Fibroblast of mammary gland (primary cell): ENCODE measurements around the gene PEX14.

ENCODE experiments used
- DNase-seq: peaks from one replicate; pipeline ENCODE4 v3.0.0-alpha.2; 2010; ENCODE audit warnings: low read depth
- H3K4me3 ChIP-seq: 2 replicates; pipeline ENCODE4 v1.5.1; 2011; ENCODE audit warnings: low read depth, mild to moderate bottlenecking, low read length, moderate library complexity; ENCODE audit not compliant: control insufficient read depth
- CTCF ChIP-seq: conservative IDR thresholded peaks from 2 replicates; pipeline ENCODE4 v1.5.1; 2011; ENCODE audit warnings: low read depth, low read length, inconsistent platforms; ENCODE audit not compliant: control insufficient read depth, insufficient read depth

PEX14 gene

GRCh38 chr1:10431070-10431730 lies 43.5 kb upstream of the PEX14 start:
- peak overlapping the region; percentile 89 for H3K4me3 ChIP-seq
- TF ChIP-seq CTCF: no peak
- peak; percentile 35 for DNase-seq

GRCh38 chr1:10432910-10433700 lies 41.6 kb upstream of the PEX14 start:
- H3K4me3 ChIP-seq: no peak overlapping the region
- TF ChIP-seq CTCF: no peak
- no peak for DNase-seq

DNA sequence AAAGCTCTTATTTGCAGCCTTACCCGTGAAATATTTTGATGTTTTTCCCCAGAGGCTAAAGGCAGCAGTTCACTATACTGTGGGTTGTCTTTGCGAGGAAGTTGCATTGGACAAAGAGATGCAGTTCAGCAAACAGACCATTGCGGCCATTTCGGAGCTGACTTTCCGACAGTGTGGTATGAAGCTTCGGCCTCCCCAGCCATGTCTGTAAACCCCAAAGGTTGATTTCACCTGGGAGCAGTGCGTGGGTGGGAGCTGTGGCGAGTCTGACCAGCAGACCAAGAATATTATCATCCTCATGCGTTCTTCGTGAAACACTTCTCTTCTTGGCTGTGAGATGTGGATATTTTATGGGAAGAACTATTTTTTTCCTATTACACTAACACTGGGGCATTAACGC lies 41.0 kb upstream of the PEX14 start:
- no peak for DNase-seq
- TF ChIP-seq CTCF: no peak
- H3K4me3 ChIP-seq: no peak overlapping the region

GRCh38 chr1:10434590-10434989 lies 40.2 kb upstream of the PEX14 start:
- H3K4me3 ChIP-seq: no peak overlapping the region
- TF ChIP-seq CTCF: no peak
- DNase-seq: no peak

DNA sequence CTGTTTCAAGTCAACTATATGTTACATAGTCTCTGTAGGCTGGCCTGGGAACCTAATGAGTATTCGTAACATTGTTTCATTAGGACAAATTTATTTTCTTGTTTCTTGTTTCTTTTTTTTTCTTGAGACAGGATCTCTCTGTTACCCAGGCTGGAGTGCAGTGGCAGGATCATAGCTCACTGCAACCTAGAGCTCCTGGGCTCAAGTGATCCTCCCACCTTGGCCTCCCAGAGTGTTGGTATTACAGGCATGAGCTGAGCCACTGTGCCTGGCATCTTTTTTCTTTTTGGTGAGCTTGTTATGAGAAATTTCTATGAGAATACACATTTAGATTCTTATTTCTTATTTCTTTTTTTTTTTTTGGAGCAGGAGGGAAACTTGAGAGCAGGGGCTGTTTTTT lies 37.7 kb upstream of the PEX14 start:
- DNase-seq: no peak
- TF ChIP-seq CTCF: no peak
- H3K4me3 ChIP-seq: no peak overlapping the region

DNA sequence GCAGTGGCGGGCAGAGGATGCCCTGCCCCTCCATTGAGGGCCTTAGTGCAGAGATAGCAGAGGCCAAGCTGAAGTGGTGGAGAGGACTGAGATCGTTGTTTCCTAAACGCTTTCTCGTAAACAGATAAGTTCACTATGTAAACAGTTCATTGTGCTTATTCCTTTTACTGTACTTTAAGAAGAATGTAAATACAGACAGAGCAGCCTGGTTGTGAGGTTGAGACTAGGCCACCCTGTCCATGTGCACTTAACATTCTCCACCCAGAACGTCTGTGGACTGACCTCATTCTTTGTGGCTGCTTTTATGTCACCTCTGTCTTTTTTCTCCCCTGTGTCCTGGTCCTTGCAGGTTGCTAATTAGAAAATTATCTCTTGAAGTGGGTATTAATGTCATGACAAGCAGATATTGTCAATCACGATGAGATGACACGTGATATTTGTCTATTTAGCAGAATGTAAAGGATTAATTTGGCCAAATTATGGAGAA lies 36.0 kb upstream of the PEX14 start:
- no peak for DNase-seq
- no peak overlapping the region for H3K4me3 ChIP-seq
- TF ChIP-seq CTCF: no peak

DNA sequence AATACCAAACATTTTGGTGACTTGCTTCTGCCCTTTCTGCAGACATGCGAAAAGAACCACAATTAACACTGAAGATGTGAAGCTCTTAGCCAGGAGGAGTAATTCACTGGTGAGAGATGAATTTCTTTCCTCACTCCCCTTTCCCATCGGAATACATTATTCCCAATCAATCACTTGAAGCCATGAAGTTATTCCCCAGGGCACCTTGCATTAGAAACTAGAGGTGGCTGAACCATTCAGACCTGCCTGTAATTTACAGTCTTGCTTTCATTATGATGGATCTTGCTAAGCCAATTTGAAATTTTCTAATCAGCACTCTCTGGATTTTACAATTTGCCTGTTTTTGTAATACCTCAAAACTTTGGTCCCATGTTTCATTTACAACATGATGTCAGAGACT lies 34.4 kb upstream of the PEX14 start:
- no peak overlapping the region for H3K4me3 ChIP-seq
- DNase-seq: no peak
- TF ChIP-seq CTCF: no peak
